H1 (cell line): Measurements from ENCODE around the gene NOG. TPM values are rescaled to one million over a fixed set of nuclear protein-coding genes. Genes with fewer than 3 reads are reported as not detected.

ENCODE experiments used
- CTCF ChIA-PET: fragments of 300-600 bp; sonication (Branson Sonifier 250); formaldehyde crosslinking; loops from one replicate; lab custom pipeline; 2021; ENCODE audit not compliant: partially characterized antibody; lab: Charles Lee
- POLR2A ChIA-PET: fragments of 300-600 bp; sonication (Branson Sonifier 250); formaldehyde crosslinking; loops from one replicate; lab custom pipeline; 2021; ENCODE audit warnings: inconsistent platforms; ENCODE audit not compliant: partially characterized antibody; lab: Charles Lee
- DNase-seq, 2 experiments: peaks; one replicate each; pipeline versions ENCODE4 v3.0.0 to v3.0.0-alpha.2; 2010 to 2022; ENCODE audit warnings: low spot score in 2 of 2, low read depth in 1 of 2, mixed read lengths in 1 of 2
- FAIRE-seq: peaks from 2 replicates; lab custom pipeline; 2011; peaks lifted over from hg19 to GRCh38; lab: Jason Lieb, UNC
- H2AFZ ChIP-seq: 2 replicates; pipeline ENCODE4 v1.8.1; 2012; ENCODE audit warnings: low read length, inconsistent platforms
- H2AK5ac ChIP-seq: 2 replicates; pipeline ENCODE4 v1.6.1; 2013; ENCODE audit warnings: low read depth, low read length
- H2BK120ac ChIP-seq: replicated peaks from 2 replicates; pipeline ENCODE3; 2013; ENCODE audit warnings: low read depth, low read length, inconsistent platforms
- H2BK12ac ChIP-seq: 2 replicates; pipeline ENCODE4 v1.6.1; 2013; ENCODE audit warnings: low read depth, low read length
- H2BK15ac ChIP-seq: 2 replicates; pipeline ENCODE4 v1.6.1; 2013; ENCODE audit warnings: low read length
- H2BK20ac ChIP-seq: 2 replicates; pipeline ENCODE4 v1.6.1; 2013; ENCODE audit warnings: low read length
- H2BK5ac ChIP-seq: 2 replicates; pipeline ENCODE4 v1.6.1; 2013; ENCODE audit warnings: low read depth, low read length
- H3K14ac ChIP-seq: 2 replicates; pipeline ENCODE4 v1.6.1; 2013; ENCODE audit warnings: inconsistent platforms; ENCODE audit not compliant: insufficient read length
- H3K18ac ChIP-seq: 2 replicates; pipeline ENCODE4 v1.6.1; 2013; ENCODE audit warnings: low read length; ENCODE audit errors: extremely low read depth
- H3K23ac ChIP-seq: 2 replicates; pipeline ENCODE4 v1.6.1; 2013; ENCODE audit warnings: inconsistent platforms; ENCODE audit not compliant: insufficient read length
- H3K23me2 ChIP-seq: 2 replicates; pipeline ENCODE4 v1.6.1; 2013; ENCODE audit warnings: low read depth, low read length
- H3K27ac ChIP-seq: 2 replicates; pipeline ENCODE4 v1.6.1; 2011; ENCODE audit warnings: low read depth, low read length, inconsistent platforms
- H3K27me3 ChIP-seq, 4 experiments: replicated peaks in 1 of 4; 1 replicate in 1 of 4; 2 replicates in 3 of 4; pipeline versions ENCODE4 v1.6.1 to v1.8.1; 2011 to 2013; ENCODE audit warnings: low read length in 3 of 4, mild to moderate bottlenecking in 3 of 4, inconsistent platforms in 2 of 4, mixed read lengths in 2 of 4, moderate library complexity in 1 of 4; ENCODE audit not compliant: control insufficient read depth in 3 of 4, insufficient read depth in 3 of 4; ENCODE audit errors: extremely low read depth in 1 of 4
- H3K36me3 ChIP-seq, 4 experiments: 2 replicates each; pipeline versions ENCODE4 v1.6.1 to v1.8.1; 2011 to 2013; ENCODE audit warnings: mild to moderate bottlenecking in 4 of 4, low read length in 3 of 4, moderate library complexity in 2 of 4, control low read depth in 1 of 4, inconsistent platforms in 1 of 4; ENCODE audit not compliant: insufficient read depth in 4 of 4, control insufficient read depth in 2 of 4
- H3K4ac ChIP-seq: replicated peaks from 2 replicates; pipeline ENCODE3; 2013; ENCODE audit warnings: low read length, low read depth, mixed read lengths, inconsistent platforms; ENCODE audit not compliant: insufficient read length
- H3K4me1 ChIP-seq, 4 experiments: replicated peaks in 1 of 4; 1 replicate in 1 of 4; 2 replicates in 3 of 4; pipeline versions ENCODE4 v1.6.1 to v1.8.1; 2011 to 2013; ENCODE audit warnings: low read length in 3 of 4, inconsistent platforms in 2 of 4, mixed read lengths in 1 of 4; ENCODE audit not compliant: insufficient read depth in 4 of 4, control insufficient read depth in 3 of 4
- H3K4me2 ChIP-seq, 2 experiments: 2 replicates each; pipeline versions ENCODE4 v1.6.1 to v1.8.1; 2011 to 2013; ENCODE audit warnings: low read depth in 2 of 2, low read length in 2 of 2, control low read depth in 1 of 2, inconsistent platforms in 1 of 2, mild to moderate bottlenecking in 1 of 2; ENCODE audit not compliant: insufficient read depth in 1 of 2
- H3K4me3 ChIP-seq, 4 experiments: fragments of 200-600, 300-600 bp in 1 of 4; sonication (generic), shearing (Covaris generic), sonication (Bioruptor Twin) in 1 of 4; 2 replicates each; pipeline versions ENCODE4 v1.5.1 to v1.8.1; 2011 to 2016; ENCODE audit warnings: low read length in 4 of 4, low read depth in 3 of 4, control low read depth in 2 of 4, inconsistent platforms in 2 of 4, mild to moderate bottlenecking in 2 of 4, mixed read lengths in 1 of 4, moderate library complexity in 1 of 4; ENCODE audit not compliant: insufficient read depth in 2 of 4; ENCODE audit errors: extremely low read depth in 1 of 4
- H3K56ac ChIP-seq: replicated peaks from 2 replicates; pipeline ENCODE3; 2013; ENCODE audit warnings: low read depth, mild to moderate bottlenecking, mixed read lengths, low read length, inconsistent platforms; ENCODE audit not compliant: insufficient read length
- H3K79me1 ChIP-seq: 2 replicates; pipeline ENCODE4 v1.6.1; 2013; ENCODE audit warnings: low read depth, low read length, control low read depth
- H3K79me2 ChIP-seq, 2 experiments: 2 replicates each; pipeline versions ENCODE4 v1.6.1 to v1.8.1; 2012 to 2013; ENCODE audit warnings: low read length in 2 of 2, mild to moderate bottlenecking in 2 of 2, inconsistent platforms in 1 of 2; ENCODE audit not compliant: insufficient read depth in 2 of 2, control insufficient read depth in 1 of 2
- H3K9ac ChIP-seq, 4 experiments: replicated peaks in 1 of 4; 1 replicate in 1 of 4; 2 replicates in 3 of 4; pipeline versions ENCODE4 v1.6.1 to v1.8.1; 2011 to 2013; ENCODE audit warnings: low read depth in 3 of 4, low read length in 3 of 4, control low read depth in 2 of 4, mild to moderate bottlenecking in 2 of 4, moderate library complexity in 2 of 4, inconsistent platforms in 1 of 4; ENCODE audit errors: extremely low read depth in 1 of 4
- H3K9me3 ChIP-seq, 2 experiments: 2 replicates each; pipeline versions ENCODE4 v1.6.1 to v1.8.1; 2012 to 2013; ENCODE audit warnings: mild to moderate bottlenecking in 2 of 2, moderate library complexity in 2 of 2, control low read depth in 1 of 2, inconsistent platforms in 1 of 2, low read depth in 1 of 2, low read length in 1 of 2, mixed read lengths in 1 of 2; ENCODE audit not compliant: insufficient read depth in 2 of 2
- H4K20me1 ChIP-seq, 2 experiments: replicated peaks in 1 of 2; 2 replicates each; pipeline versions ENCODE3 to v1.8.1; 2011 to 2013; ENCODE audit warnings: inconsistent platforms in 2 of 2, low read length in 2 of 2, mild to moderate bottlenecking in 1 of 2; ENCODE audit not compliant: insufficient read depth in 2 of 2, control insufficient read depth in 1 of 2
- H4K5ac ChIP-seq: 2 replicates; pipeline ENCODE4 v1.6.1; 2013; ENCODE audit warnings: low read length, low read depth, mixed read lengths, inconsistent platforms; ENCODE audit not compliant: insufficient read length
- H4K8ac ChIP-seq: 2 replicates; pipeline ENCODE4 v1.8.0; 2013; ENCODE audit warnings: mild to moderate bottlenecking, moderate library complexity, low read length, inconsistent platforms; ENCODE audit not compliant: insufficient read depth; ENCODE audit errors: extremely low read depth
- H4K91ac ChIP-seq: replicated peaks from 2 replicates; pipeline ENCODE3; 2013; ENCODE audit warnings: low read length, mixed read lengths, inconsistent platforms; ENCODE audit not compliant: insufficient read length
- EGR1 ChIP-seq: IDR thresholded peaks from 2 replicates; pipeline ENCODE4 v1.6.1; 2011; ENCODE audit warnings: low read depth, low read length, borderline replicate concordance
- YY1 ChIP-seq: IDR thresholded peaks from 2 replicates; pipeline ENCODE4 v1.6.1; 2011; ENCODE audit warnings: low read depth, mild to moderate bottlenecking, low read length
- WGBS, 2 experiments: shearing (Covaris generic) in 1 of 2; methylation state at CpG; one replicate each; pipeline versions ENCODE4 v1.1.6 to v1.1.7; 2013 to 2015; ENCODE audit warnings: low lambda C conversion rate in 2 of 2, mixed read lengths in 2 of 2, inconsistent platforms in 1 of 2, low coverage in 1 of 2, missing lambda C conversion rate in 1 of 2; ENCODE audit not compliant: insufficient replicate concordance in 2 of 2, insufficient coverage in 1 of 2, insufficient read length in 1 of 2; ENCODE audit errors: extremely low coverage in 1 of 2, missing lambda C conversion rate in 1 of 2; 5-methylcytosine and 5-hydroxymethylcytosine counted together
- polyA plus RNA-seq, 7 experiments: library from polyadenylated mRNA; depleted of rRNA in 3 of 7; stranded (reverse) in 5 of 7; unstranded in 2 of 7; fragments of >200 nt in 5 of 7; fragments of 200-250 nt in 2 of 7; gene quantifications; 1 replicate in 5 of 7; 2 replicates in 1 of 7; 4 replicates in 1 of 7; pipeline versions ENCODE4 v1.2.1 to v1.2.3, GENCODE V29; 2011 to 2013; ENCODE audit warnings: missing spikeins in 2 of 7, mixed read lengths in 2 of 7
- total RNA-seq: library from RNA; stranded (reverse); fragmentation: NEBNext Ultra II Directional; extraction: Animal tissue kit (Norgen Biotek cat#: 25700); gene quantifications from 2 replicates; pipeline ENCODE4 v1.2.1, GENCODE V29; 2021

Gene NOG
- total and polyA plus RNA-seq, 2 of the 8 experiments (the other 6 are each of a cell fraction or from before 2014, with no cell fraction given): 0.35 TPM

DNA sequence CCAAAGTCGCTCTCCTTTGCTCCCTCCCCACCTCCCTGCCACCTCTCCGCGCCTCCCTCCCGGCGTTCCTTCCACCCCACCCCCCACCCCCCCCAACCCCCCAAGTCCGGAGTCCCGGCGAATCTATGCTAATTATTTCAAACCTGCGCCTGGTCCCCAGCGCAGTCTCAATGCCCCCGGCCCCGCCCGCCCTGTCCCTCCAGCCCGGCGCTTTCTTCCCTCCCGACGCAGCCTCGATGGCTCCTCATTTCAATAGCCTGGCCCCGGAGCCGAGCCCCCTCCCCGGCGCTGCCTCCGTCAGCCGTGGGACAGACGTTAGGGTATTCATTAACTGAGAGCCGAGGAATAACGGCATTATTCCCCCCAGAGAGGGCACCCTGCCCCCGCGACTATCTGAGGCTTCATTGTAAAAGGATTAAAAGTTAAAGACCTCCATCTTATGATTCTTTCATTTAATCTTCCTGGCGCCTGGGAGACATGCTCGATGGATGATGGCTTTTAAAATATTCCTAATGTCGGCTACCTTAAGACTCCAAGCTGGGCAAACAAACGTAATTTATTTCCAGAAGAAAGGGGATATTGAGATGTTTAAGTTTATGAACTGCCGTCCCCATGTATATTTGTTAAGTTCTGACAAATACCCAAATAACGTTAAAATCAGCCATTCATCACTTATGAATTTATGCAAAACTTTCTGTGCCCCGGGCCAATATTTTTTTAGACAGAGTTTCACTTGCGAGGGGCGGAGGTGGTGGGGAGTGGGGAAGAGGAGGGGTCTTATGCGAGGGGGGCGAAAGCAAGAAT, 3.4 kb downstream of the NOG start:
- no peaks in the 10 kb centered on the region for H3K79me2 ChIP-seq
- H4K91ac ChIP-seq: no peak overlapping the region
- WGBS, 2 experiments: 3% methylated on average over 23 of the region's 40 CpGs; no CpG with 5 or more reads in 1 of the 2 experiments
- no peaks in the 10 kb centered on the region for H3K9me3 ChIP-seq
- H2AFZ ChIP-seq: peak overlapping the region; percentile 82; the same call in 1 of the 2 replicates
- H4K8ac ChIP-seq: no peak overlapping the region
- no peaks in the 10 kb centered on the region for H3K79me1 ChIP-seq
- H3K4ac ChIP-seq: no peak overlapping the region
- peak overlapping the region; percentile 58 to 79 (median 70); a peak in 7 of 8 replicates for H3K4me3 ChIP-seq
- H4K20me1 ChIP-seq: no peaks in the 10 kb centered on the region
- no peak overlapping the region for H3K27ac ChIP-seq
- H3K27me3 ChIP-seq: peaks cover 10 to 58% (median 46%) of the 10 kb centered on the region in 4 experiments
- peaks cover 30% of the 10 kb centered on the region for H3K23me2 ChIP-seq
- ChIA-PET POLR2A (interaction anchor here (0.7 to 1.4 kb wide), 2 partner anchors 60 to 81 kb away, joined by 3 to 4 read pairs; no protein-coding TSS in a partner anchor), CTCF (interaction anchor here (0.7 to 3.7 kb wide), 8 partner anchors 10 to 183 kb away, joined by 3 to 24 read pairs (median 5); no protein-coding TSS in a partner anchor)
- H3K4me1 ChIP-seq: peaks cover 0 to 11% (median 4%) of the 10 kb centered on the region in 4 experiments; a peak in 5 of 7 replicates
- no peak overlapping the region for H2BK15ac ChIP-seq
- no peak overlapping the region for H2BK120ac ChIP-seq
- H3K36me3 ChIP-seq: no peaks in the 10 kb centered on the region
- no peak overlapping the region for H4K5ac ChIP-seq
- TF ChIP-seq EGR1 (no peak), YY1 (0 out of 2 replicates have a peak, but pooled peaks have one; percentile 12)
- H2BK5ac ChIP-seq: no peak overlapping the region
- peak overlapping the region; percentile 15; the same call in 1 of the 2 replicates for H2BK20ac ChIP-seq
- DNase-seq: peak in 1 of 2 experiments; percentile 70
- H3K9ac ChIP-seq: no peak overlapping the region
- FAIRE-seq: no peak
- no peak overlapping the region for H3K14ac ChIP-seq
- H2BK12ac ChIP-seq: no peak overlapping the region
- no peak overlapping the region for H3K56ac ChIP-seq
- no peak overlapping the region for H3K23ac ChIP-seq
- no peak overlapping the region for H3K18ac ChIP-seq
- no peak overlapping the region for H2AK5ac ChIP-seq
- H3K4me2 ChIP-seq: peak overlapping the region; percentile 62 to 87
